OCI-LY1 (cell line): ENCODE data around the gene NOSTRIN.

Experiments used
- H2AFZ ChIP-seq: fragments of 200-600 bp; sonication (generic), shearing (Covaris generic); 2 replicates; pipeline ENCODE4 v1.6.0; 2014; ENCODE audit warnings: antibody characterized with exemption, mild to moderate bottlenecking, low read length
- H3F3A ChIP-seq: fragments of 200-600 bp; sonication (generic), shearing (Covaris generic); 2 replicates; pipeline ENCODE4 v1.6.0; 2014; ENCODE audit warnings: mild to moderate bottlenecking, antibody characterized with exemption, low read length, moderate library complexity; ENCODE audit not compliant: insufficient read depth
- H3K27ac ChIP-seq: fragments of 200-600 bp; sonication (generic); 2 replicates; pipeline ENCODE4 v1.5.1; 2014; ENCODE audit warnings: low read length, mixed run types, mild to moderate bottlenecking, low read depth; ENCODE audit not compliant: poor library complexity, severe bottlenecking
- H3K27me3 ChIP-seq: fragments of 200-600 bp; sonication (generic); 2 replicates; pipeline ENCODE4 v1.6.0; 2014; ENCODE audit warnings: antibody characterized with exemption, mild to moderate bottlenecking, low read length, moderate library complexity; ENCODE audit not compliant: insufficient read depth
- H3K36me3 ChIP-seq: fragments of 200-600 bp; sonication (generic); 2 replicates; pipeline ENCODE4 v1.6.1; 2014; ENCODE audit warnings: mild to moderate bottlenecking, antibody characterized with exemption, low read length, moderate library complexity, mixed read lengths; ENCODE audit not compliant: insufficient read depth
- H3K4me1 ChIP-seq: fragments of 200-600 bp; sonication (generic); 2 replicates; pipeline ENCODE4 v1.5.1; 2014; ENCODE audit warnings: mild to moderate bottlenecking, low read length, moderate library complexity; ENCODE audit not compliant: insufficient read depth, severe bottlenecking
- H3K4me2 ChIP-seq: fragments of 200-600 bp; sonication (generic), shearing (Covaris generic); 2 replicates; pipeline ENCODE4 v1.6.1; 2014; ENCODE audit warnings: low read length
- H3K4me3 ChIP-seq: fragments of 200-600 bp; sonication (generic); 2 replicates; pipeline ENCODE4 v1.5.1; 2014; ENCODE audit warnings: low read length, low read depth, mild to moderate bottlenecking, mixed read lengths; ENCODE audit not compliant: poor library complexity, severe bottlenecking
- H3K79me2 ChIP-seq: fragments of 200-600 bp; shearing (Covaris generic); 2 replicates; pipeline ENCODE4 v1.6.1; 2016; ENCODE audit warnings: mixed run types, low read length, mixed read lengths; ENCODE audit not compliant: insufficient read depth
- H3K9ac ChIP-seq: fragments of 200-600 bp; sonication (generic), shearing (Covaris generic); 2 replicates; pipeline ENCODE4 v1.6.1; 2014; ENCODE audit warnings: mild to moderate bottlenecking, low read length, mixed read lengths
- H3K9me2 ChIP-seq: fragments of 200-600 bp; sonication (generic), shearing (Covaris generic); 2 replicates; pipeline ENCODE4 v1.6.1; 2014; ENCODE audit warnings: low read depth, mild to moderate bottlenecking, low read length, mixed read lengths
- H3K9me3 ChIP-seq: fragments of 200-600 bp; shearing (Covaris generic); 2 replicates; pipeline ENCODE4 v1.6.1; 2014; ENCODE audit warnings: low read length, mixed read lengths
- H4K20me1 ChIP-seq: fragments of 200-600 bp; sonication (generic), shearing (Covaris generic); 2 replicates; pipeline ENCODE4 v1.6.0; 2016; ENCODE audit warnings: mild to moderate bottlenecking, low read length; ENCODE audit not compliant: insufficient read depth
- CTCF ChIP-seq: fragments of 200-600 bp; sonication (generic), shearing (Covaris generic); IDR thresholded peaks from 2 replicates; pipeline ENCODE4 v1.5.1; 2017; ENCODE audit warnings: mild to moderate bottlenecking, antibody characterized with exemption, low read length, moderate library complexity, mixed read lengths
- EZH2 ChIP-seq: fragments of 200-600 bp; sonication (generic), shearing (Covaris generic); IDR thresholded peaks from 2 replicates; pipeline ENCODE4 v1.8.0; 2017; ENCODE audit warnings: borderline replicate concordance, mixed run types, mild to moderate bottlenecking, antibody characterized with exemption, low read length, moderate library complexity, mixed read lengths

The NOSTRIN gene

GRCh38 chr2:168758970-168759820 lies 43.2 kb upstream of the NOSTRIN start:
- H3K27ac ChIP-seq = no peak overlapping the region
- no peaks in the 10 kb centered on the region for H4K20me1 ChIP-seq
- H3F3A ChIP-seq = no peaks in the 10 kb centered on the region
- H3K79me2 ChIP-seq = no peaks in the 10 kb centered on the region
- no peaks in the 10 kb centered on the region for H3K36me3 ChIP-seq
- H3K27me3 ChIP-seq = no peaks in the 10 kb centered on the region
- H3K9me2 ChIP-seq = no peaks in the 10 kb centered on the region
- H3K9ac ChIP-seq = no peak overlapping the region
- H3K4me3 ChIP-seq = no peak overlapping the region
- TF ChIP-seq EZH2 (no peak), CTCF (peak; percentile 69)
- no peaks in the 10 kb centered on the region for H3K4me1 ChIP-seq
- no peak overlapping the region for H3K4me2 ChIP-seq
- no peak overlapping the region for H2AFZ ChIP-seq
- no peaks in the 10 kb centered on the region for H3K9me3 ChIP-seq

- H2AFZ ChIP-seq = no peak overlapping the region
- H3K79me2 ChIP-seq = no peaks in the 10 kb centered on the region
- H3K4me2 ChIP-seq = no peak overlapping the region
- H3K9ac ChIP-seq = no peak overlapping the region
- H3K4me3 ChIP-seq = no peak overlapping the region
- H4K20me1 ChIP-seq = no peaks in the 10 kb centered on the region
- H3K36me3 ChIP-seq = no peaks in the 10 kb centered on the region
- no peaks in the 10 kb centered on the region for H3K27me3 ChIP-seq
- no peaks in the 10 kb centered on the region for H3K9me3 ChIP-seq
- H3K9me2 ChIP-seq = no peaks in the 10 kb centered on the region
- H3K27ac ChIP-seq = no peak overlapping the region
- no peaks in the 10 kb centered on the region for H3K4me1 ChIP-seq
- H3F3A ChIP-seq = no peaks in the 10 kb centered on the region
- TF ChIP-seq EZH2 = no peak
- no peak for TF ChIP-seq CTCF
Observed at GRCh38 chr2:168765401-168765800, 37.0 kb upstream of the NOSTRIN start.

GRCh38 chr2:168766600-168766999 lies 35.8 kb upstream of the NOSTRIN start:
- Histone ChIP-seq H3K27me3 (no peaks in the 10 kb centered on the region), H3K4me3 (no peak overlapping the region), H3K9me3 (no peaks in the 10 kb centered on the region), H3K79me2 (no peaks in the 10 kb centered on the region), H3K4me2 (no peak overlapping the region), H4K20me1 (no peaks in the 10 kb centered on the region), H3K9me2 (no peaks in the 10 kb centered on the region), H3K27ac (no peak overlapping the region), H3F3A (no peaks in the 10 kb centered on the region), H3K4me1 (no peaks in the 10 kb centered on the region), H3K9ac (no peak overlapping the region), H2AFZ (no peak overlapping the region), H3K36me3 (no peaks in the 10 kb centered on the region)
- TF ChIP-seq CTCF (no peak), EZH2 (no peak)
